Liver (tissue), 9 donors: Measurements from ENCODE around the gene PODXL2. TPM values are rescaled to one million over a fixed set of nuclear protein-coding genes. Genes with fewer than 3 reads are reported as not detected.

ENCODE experiments used
- DNase-seq: peaks from one replicate; pipeline ENCODE4 v3.0.0-alpha.2; 2017; ENCODE audit warnings: low spot score
- H3K27ac ChIP-seq, 2 donors: one replicate each; pipeline ENCODE4 v1.7.0; 2013; ENCODE audit warnings: inconsistent platforms in 2 of 2, low read length in 2 of 2, control low read depth in 1 of 2, low read depth in 1 of 2, mild to moderate bottlenecking in 1 of 2
- H3K27me3 ChIP-seq, 4 donors: one replicate each; pipeline versions ENCODE4 v1.6.1 to v1.7.0; 2013; ENCODE audit warnings: low read length in 3 of 4, inconsistent platforms in 1 of 4, mild to moderate bottlenecking in 1 of 4, moderate library complexity in 1 of 4; ENCODE audit not compliant: control insufficient read depth in 4 of 4, insufficient read depth in 4 of 4
- H3K36me3 ChIP-seq, 4 donors: one replicate each; pipeline versions ENCODE4 v1.6.1 to v1.7.0; 2013; ENCODE audit warnings: low read length in 3 of 4, mild to moderate bottlenecking in 3 of 4, low read depth in 1 of 4, moderate library complexity in 1 of 4; ENCODE audit not compliant: control insufficient read depth in 4 of 4, insufficient read depth in 3 of 4
- H3K4me1 ChIP-seq, 4 donors: one replicate each; pipeline versions ENCODE4 v1.6.1 to v1.7.0; 2013; ENCODE audit warnings: low read length in 3 of 4, mild to moderate bottlenecking in 3 of 4, moderate library complexity in 1 of 4; ENCODE audit not compliant: control insufficient read depth in 4 of 4, insufficient read depth in 4 of 4
- H3K4me3 ChIP-seq, 3 donors: one replicate each; pipeline versions ENCODE4 v1.6.1 to v1.7.0; 2013; ENCODE audit warnings: low read length in 3 of 3, control low read depth in 1 of 3, low read depth in 1 of 3, mild to moderate bottlenecking in 1 of 3
- H3K9ac ChIP-seq, 2 donors: one replicate each; pipeline ENCODE4 v1.7.0; 2013; ENCODE audit warnings: low read length in 2 of 2, mild to moderate bottlenecking in 2 of 2, moderate library complexity in 2 of 2, control low read depth in 1 of 2, low read depth in 1 of 2
- H3K9me3 ChIP-seq, 4 donors: one replicate each; pipeline versions ENCODE4 v1.6.1 to v1.7.0; 2013; ENCODE audit warnings: low read length in 3 of 4; ENCODE audit not compliant: control insufficient read depth in 4 of 4
- EGR1 ChIP-seq, 2 donors: IDR thresholded peaks; 2 replicates each; pipeline ENCODE4 v1.6.1; 2016 to 2018; ENCODE audit warnings: antibody characterized with exemption in 2 of 2, low read depth in 2 of 2
- FOXA1 ChIP-seq: IDR thresholded peaks from 2 replicates; pipeline ENCODE4 v1.6.1; 2016; ENCODE audit warnings: antibody characterized with exemption
- FOXA2 ChIP-seq: IDR thresholded peaks from 2 replicates; pipeline ENCODE4 v1.6.1; 2016; ENCODE audit warnings: antibody characterized with exemption
- GABPA ChIP-seq, 2 donors: IDR thresholded peaks in 1 of 2; conservative IDR thresholded peaks in 1 of 2; 2 replicates each; pipeline ENCODE4 v1.6.1; 2016; ENCODE audit warnings: antibody characterized with exemption in 2 of 2, mild to moderate bottlenecking in 1 of 2, moderate library complexity in 1 of 2
- HNF4A ChIP-seq, 2 donors: conservative IDR thresholded peaks; 2 replicates each; pipeline ENCODE4 v1.6.1; 2016; ENCODE audit warnings: antibody characterized with exemption in 2 of 2, mild to moderate bottlenecking in 2 of 2
- HNF4G ChIP-seq: IDR thresholded peaks from 2 replicates; pipeline ENCODE4 v1.6.1; 2016; ENCODE audit warnings: antibody characterized with exemption
- JUND ChIP-seq, 2 donors: IDR thresholded peaks; 2 replicates each; pipeline ENCODE4 v1.6.1; 2016; ENCODE audit warnings: antibody characterized with exemption in 2 of 2
- NR2F2 ChIP-seq: IDR thresholded peaks from 2 replicates; pipeline ENCODE4 v1.6.1; 2016; ENCODE audit warnings: antibody characterized with exemption
- RXRA ChIP-seq, 2 donors: IDR thresholded peaks; 2 replicates each; pipeline ENCODE4 v1.6.1; 2017 to 2018; ENCODE audit warnings: antibody characterized with exemption in 2 of 2, mild to moderate bottlenecking in 1 of 2
- SP1 ChIP-seq: IDR thresholded peaks from 2 replicates; pipeline ENCODE4 v1.6.1; 2018; ENCODE audit warnings: antibody characterized with exemption, mild to moderate bottlenecking
- YY1 ChIP-seq: IDR thresholded peaks from 2 replicates; pipeline ENCODE4 v1.6.1; 2016; ENCODE audit warnings: antibody characterized with exemption, mild to moderate bottlenecking
- WGBS: extraction: QIAGEN DNeasy Blood & Tissue Kit; methylation state at CpG from one replicate; pipeline ENCODE4 v1.1.7; 2013; 5-methylcytosine and 5-hydroxymethylcytosine counted together
- polyA plus RNA-seq, 2 donors: library from polyadenylated mRNA; stranded (reverse) in 1 of 2; unstranded in 1 of 2; fragments of 200-250 nt in 1 of 2; fragments of >200 nt in 1 of 2; fragmentation: Nextera tagmentation in 1 of 2; extraction: Ambion mirVana in 1 of 2; gene quantifications; one replicate each; pipeline versions ENCODE4 v1.2.1 to v1.2.3, GENCODE V29; 2013 to 2015
- total RNA-seq, 2 donors: library from RNA; depleted of rRNA; stranded (reverse); fragments of >200 nt; gene quantifications; one replicate each; pipeline ENCODE4 v1.2.3, GENCODE V29; 2014
- TF ChIP-seq, protein P1 (sequence below): fragments of 150-350 bp; IDR thresholded peaks from 2 replicates; pipeline ENCODE4 v1.5.1; 2017; ENCODE audit warnings: improper control_type of control experiment, low read depth, low read length; ENCODE audit not compliant: missing input control
- TF ChIP-seq, protein P2 (sequence below): IDR thresholded peaks from 2 replicates; pipeline ENCODE4 v1.6.1; 2016; ENCODE audit warnings: antibody characterized with exemption
- TF ChIP-seq, protein P3 (sequence below): IDR thresholded peaks from 2 replicates; pipeline ENCODE4 v1.6.1; 2016; ENCODE audit warnings: antibody characterized with exemption
- TF ChIP-seq, protein P4 (sequence below): IDR thresholded peaks from 2 replicates; pipeline ENCODE4 v1.6.1; 2016; ENCODE audit warnings: antibody characterized with exemption, mild to moderate bottlenecking
- donor health status: healthy.
- donor health status: healthy.
- donor health status: healthy.
- donor health status: healthy.
- donor health status: healthy.

PODXL2 gene
- total and polyA plus RNA-seq, 4 donors = 0.47 to 1.4 (median 0.88) TPM

DNA sequence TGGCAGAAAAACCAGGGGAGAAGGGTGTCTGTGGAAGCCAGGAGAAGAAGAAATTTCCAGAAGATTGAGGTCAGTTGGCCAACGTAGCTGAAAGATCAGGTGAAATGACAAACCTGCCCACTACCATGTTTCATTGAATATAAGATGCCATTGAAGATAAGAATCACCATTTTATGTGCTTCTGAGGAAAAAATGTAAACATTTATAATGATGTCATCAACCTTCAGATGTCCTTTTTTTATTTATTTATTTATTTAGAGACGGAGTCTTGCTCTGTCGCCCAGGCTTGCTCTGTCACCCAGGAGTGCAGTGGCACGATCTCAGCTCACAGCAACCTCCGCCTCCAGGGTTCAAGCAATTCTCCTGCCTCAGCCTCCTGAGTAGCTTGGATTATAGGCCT lies 4.9 kb upstream of the PODXL2 start:
- 95% methylated on average over 5 of the region's 5 CpGs for whole genome bisulfite sequencing
- Histone ChIP-seq H3K9ac (no peak overlapping the region), H3K27me3 (no peaks in the 10 kb centered on the region), H3K36me3 (peaks cover 0 to 8% (median 4%) of the 10 kb centered on the region in 4 donors), H3K4me1 (peaks cover 0 to 4% (median 0%) of the 10 kb centered on the region in 4 donors), H3K4me3 (no peak overlapping the region), H3K27ac (no peak overlapping the region), H3K9me3 (no peaks in the 10 kb centered on the region)
- no peak for TF ChIP-seq FOXA1
- TF ChIP-seq, protein P1, sequence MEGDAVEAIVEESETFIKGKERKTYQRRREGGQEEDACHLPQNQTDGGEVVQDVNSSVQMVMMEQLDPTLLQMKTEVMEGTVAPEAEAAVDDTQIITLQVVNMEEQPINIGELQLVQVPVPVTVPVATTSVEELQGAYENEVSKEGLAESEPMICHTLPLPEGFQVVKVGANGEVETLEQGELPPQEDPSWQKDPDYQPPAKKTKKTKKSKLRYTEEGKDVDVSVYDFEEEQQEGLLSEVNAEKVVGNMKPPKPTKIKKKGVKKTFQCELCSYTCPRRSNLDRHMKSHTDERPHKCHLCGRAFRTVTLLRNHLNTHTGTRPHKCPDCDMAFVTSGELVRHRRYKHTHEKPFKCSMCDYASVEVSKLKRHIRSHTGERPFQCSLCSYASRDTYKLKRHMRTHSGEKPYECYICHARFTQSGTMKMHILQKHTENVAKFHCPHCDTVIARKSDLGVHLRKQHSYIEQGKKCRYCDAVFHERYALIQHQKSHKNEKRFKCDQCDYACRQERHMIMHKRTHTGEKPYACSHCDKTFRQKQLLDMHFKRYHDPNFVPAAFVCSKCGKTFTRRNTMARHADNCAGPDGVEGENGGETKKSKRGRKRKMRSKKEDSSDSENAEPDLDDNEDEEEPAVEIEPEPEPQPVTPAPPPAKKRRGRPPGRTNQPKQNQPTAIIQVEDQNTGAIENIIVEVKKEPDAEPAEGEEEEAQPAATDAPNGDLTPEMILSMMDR = no peak
- TF ChIP-seq JUND (IDR thresholded peaks at IDR 0.05) = no peak
- DNase-seq = no peak

DNA sequence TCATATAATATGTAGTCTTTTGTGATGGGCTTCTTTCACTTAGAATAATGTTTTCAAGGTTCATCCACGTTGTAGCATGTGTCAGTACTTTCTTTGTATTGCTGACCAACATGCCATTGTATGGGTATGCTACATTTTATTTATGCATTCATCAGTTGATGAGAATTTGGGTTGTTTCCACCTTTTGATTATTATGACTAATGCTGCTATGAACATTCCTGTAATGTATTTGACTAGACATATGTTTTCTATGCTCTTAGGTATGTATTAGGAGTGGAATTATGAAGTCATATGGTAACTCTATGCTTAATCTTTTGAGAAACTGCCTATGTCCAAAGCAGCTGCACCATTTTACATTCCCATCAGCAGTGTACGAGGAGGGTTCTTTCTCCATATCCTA lies 3.2 kb upstream of the PODXL2 start:
- no peak overlapping the region for H3K9ac ChIP-seq
- H3K4me1 ChIP-seq = peaks cover 4 to 10% (median 6%) of the 10 kb centered on the region in 4 donors
- TF ChIP-seq NR2F2 (no peak), SP1 (no peak), GABPA (IDR thresholded peaks at IDR 0.05 in 1 of 2, conservative IDR thresholded peaks at IDR 0.05 in 1 of 2) (no peak), EGR1 (IDR thresholded peaks at IDR 0.05; ENCODE audit: low read depth in 2 of 2) (no peak), HNF4G (no peak), YY1 (no peak), RXRA (IDR thresholded peaks at IDR 0.05) (no peak), JUND (IDR thresholded peaks at IDR 0.05) (no peak), FOXA2 (no peak), HNF4A (conservative IDR thresholded peaks at IDR 0.05) (no peak)
- TF ChIP-seq, protein P2, sequence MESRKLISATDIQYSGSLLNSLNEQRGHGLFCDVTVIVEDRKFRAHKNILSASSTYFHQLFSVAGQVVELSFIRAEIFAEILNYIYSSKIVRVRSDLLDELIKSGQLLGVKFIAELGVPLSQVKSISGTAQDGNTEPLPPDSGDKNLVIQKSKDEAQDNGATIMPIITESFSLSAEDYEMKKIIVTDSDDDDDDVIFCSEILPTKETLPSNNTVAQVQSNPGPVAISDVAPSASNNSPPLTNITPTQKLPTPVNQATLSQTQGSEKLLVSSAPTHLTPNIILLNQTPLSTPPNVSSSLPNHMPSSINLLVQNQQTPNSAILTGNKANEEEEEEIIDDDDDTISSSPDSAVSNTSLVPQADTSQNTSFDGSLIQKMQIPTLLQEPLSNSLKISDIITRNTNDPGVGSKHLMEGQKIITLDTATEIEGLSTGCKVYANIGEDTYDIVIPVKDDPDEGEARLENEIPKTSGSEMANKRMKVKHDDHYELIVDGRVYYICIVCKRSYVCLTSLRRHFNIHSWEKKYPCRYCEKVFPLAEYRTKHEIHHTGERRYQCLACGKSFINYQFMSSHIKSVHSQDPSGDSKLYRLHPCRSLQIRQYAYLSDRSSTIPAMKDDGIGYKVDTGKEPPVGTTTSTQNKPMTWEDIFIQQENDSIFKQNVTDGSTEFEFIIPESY = no peak
- TF ChIP-seq, protein P1 = no peak
- TF ChIP-seq, protein P3, sequence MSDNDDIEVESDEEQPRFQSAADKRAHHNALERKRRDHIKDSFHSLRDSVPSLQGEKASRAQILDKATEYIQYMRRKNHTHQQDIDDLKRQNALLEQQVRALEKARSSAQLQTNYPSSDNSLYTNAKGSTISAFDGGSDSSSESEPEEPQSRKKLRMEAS = no peak
- TF ChIP-seq, protein P4, sequence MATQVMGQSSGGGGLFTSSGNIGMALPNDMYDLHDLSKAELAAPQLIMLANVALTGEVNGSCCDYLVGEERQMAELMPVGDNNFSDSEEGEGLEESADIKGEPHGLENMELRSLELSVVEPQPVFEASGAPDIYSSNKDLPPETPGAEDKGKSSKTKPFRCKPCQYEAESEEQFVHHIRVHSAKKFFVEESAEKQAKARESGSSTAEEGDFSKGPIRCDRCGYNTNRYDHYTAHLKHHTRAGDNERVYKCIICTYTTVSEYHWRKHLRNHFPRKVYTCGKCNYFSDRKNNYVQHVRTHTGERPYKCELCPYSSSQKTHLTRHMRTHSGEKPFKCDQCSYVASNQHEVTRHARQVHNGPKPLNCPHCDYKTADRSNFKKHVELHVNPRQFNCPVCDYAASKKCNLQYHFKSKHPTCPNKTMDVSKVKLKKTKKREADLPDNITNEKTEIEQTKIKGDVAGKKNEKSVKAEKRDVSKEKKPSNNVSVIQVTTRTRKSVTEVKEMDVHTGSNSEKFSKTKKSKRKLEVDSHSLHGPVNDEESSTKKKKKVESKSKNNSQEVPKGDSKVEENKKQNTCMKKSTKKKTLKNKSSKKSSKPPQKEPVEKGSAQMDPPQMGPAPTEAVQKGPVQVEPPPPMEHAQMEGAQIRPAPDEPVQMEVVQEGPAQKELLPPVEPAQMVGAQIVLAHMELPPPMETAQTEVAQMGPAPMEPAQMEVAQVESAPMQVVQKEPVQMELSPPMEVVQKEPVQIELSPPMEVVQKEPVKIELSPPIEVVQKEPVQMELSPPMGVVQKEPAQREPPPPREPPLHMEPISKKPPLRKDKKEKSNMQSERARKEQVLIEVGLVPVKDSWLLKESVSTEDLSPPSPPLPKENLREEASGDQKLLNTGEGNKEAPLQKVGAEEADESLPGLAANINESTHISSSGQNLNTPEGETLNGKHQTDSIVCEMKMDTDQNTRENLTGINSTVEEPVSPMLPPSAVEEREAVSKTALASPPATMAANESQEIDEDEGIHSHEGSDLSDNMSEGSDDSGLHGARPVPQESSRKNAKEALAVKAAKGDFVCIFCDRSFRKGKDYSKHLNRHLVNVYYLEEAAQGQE = no peak
- H3K4me3 ChIP-seq = no peak overlapping the region
- H3K27me3 ChIP-seq = peaks cover 0 to 2% (median 0%) of the 10 kb centered on the region in 4 donors
- DNase-seq = no peak
- peaks cover 0 to 6% (median under 1%) of the 10 kb centered on the region in 4 donors for H3K36me3 ChIP-seq
- WGBS = 69% methylated on average over 2 of the region's 2 CpGs
- no peak overlapping the region for H3K27ac ChIP-seq
- no peaks in the 10 kb centered on the region for H3K9me3 ChIP-seq
